HG03575 (cell line): ENCODE measurements around the gene USP44.
"Not testable (repeated sequence)": the region's sequence is repeated elsewhere in the genome, so short reads cannot be mapped to it uniquely, and the experiment has no call there.

Experiments used
- ATAC-seq: cut with Tn5 transposase; IDR thresholded peaks from one replicate; pipeline ENCODE4 v1.9.1; 2021; ENCODE audit not compliant: unreplicated experiment, insufficient number of reproducible peaks, low FRiP score; ENCODE audit errors: extremely low read depth

Gene USP44

DNA sequence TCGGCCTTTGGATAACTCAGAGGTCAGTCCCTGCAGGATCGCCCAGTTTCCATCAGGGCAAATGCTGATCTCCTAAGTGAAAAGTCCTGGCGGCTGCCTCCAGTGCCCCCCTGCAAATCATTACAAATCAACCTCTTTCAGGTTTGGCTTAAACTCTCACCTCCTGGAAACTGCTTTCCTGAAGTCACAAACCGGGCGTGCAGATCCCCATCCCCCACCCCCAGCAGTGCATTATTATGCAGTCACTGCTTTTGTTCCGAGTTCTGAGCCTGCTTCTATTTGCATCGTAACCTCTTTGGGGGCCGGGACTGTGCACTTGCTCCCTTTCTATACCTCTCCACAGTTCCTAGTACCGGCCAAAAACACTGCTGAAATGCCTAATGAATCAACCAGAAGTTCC, at the start of gene USP44:
TSS of gene USP44 (minus strand) at position 172 of the 400 bp plus-strand sequence. CDS start 17,220 bp downstream, outside the sequence.
- ATAC-seq = no peak

DNA sequence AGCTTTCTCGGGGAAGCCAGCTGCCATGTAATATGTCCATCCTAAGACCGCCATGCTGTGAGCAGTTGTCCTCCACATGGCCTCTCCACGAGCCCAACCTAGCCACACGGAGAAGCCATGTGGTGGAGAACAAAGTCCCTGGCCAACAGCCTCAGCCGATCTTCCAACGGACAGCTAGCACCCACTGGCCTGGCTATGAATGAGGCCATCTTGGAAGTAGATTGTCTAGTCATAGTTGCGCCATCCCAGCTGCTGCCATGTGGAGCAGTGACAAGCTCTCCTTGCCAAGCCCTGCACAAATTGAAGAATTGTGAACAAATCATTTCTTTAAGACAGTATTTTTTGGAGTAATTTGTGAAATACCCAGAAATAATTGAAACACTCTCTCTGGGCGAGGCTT, 49.3 kb upstream of the USP44 start:
- no peak for ATAC-seq

DNA sequence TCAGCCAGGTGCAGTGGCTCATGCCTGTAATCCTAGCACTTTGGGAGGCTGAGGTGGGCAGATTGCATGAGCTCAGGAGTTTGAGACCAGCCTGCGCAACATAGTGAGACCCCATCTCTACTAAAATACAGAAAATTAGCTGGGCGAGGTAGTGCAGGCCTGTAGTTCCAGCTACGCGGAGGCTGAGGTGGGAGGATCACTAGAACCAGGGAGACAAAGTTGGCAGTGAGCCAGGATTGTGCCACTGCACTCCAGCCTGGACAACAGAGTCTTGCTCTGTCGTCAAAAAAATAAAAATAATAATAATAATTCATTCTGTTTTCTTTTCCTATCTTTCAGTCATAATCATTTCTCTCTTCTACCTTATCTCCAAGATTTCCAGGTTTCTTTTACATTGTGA, 48.6 kb upstream of the USP44 start:
- no peak for ATAC-seq

DNA sequence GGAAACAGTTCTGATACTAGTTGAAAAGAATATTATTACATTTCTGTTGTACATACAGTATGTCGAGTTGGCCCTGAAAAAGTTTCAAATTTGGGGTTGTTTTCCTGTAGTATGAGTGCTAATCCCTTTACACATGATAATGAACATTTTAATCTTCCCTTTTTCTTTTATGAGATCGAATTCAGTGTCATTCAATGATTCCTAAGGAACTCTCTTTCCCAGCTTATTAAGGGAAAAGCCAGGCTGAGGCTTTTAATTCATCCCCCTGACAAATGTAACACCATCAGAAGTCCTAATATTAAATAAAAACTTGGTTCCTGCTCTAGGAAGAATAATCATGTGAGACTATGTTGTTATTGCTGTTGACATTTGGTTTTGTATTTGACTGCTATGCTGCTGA, 42.9 kb upstream of the USP44 start:
- ATAC-seq = no peak

DNA sequence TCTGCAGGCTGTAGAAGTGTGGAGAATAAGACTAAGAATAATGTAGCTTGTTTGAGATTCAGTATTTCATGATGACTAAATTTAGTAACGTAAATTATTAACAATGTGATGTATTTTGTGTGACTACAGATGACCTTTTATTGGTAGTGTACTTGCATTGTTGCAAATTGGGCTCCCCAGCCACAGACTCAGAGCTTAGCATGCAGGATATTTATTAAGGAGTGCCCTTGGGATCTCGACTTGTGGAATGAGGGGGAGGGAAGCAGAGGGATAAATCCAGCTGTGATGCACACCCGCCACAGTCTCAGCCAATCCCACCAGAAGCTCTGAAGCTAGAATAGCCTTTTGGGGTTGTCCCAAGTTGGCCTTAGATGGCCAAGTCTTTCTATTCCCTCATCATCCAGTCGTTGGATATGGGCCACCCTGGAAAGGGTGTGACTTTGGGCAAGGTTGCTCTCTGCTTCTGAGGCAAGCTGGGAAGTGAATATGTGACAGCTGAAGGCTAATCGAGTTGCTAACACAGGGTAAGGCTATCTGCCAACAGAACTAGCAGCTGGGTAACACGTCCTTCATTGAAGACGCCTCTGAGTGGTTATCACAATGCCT, 42.1 kb upstream of the USP44 start:
- no peak for ATAC-seq

DNA sequence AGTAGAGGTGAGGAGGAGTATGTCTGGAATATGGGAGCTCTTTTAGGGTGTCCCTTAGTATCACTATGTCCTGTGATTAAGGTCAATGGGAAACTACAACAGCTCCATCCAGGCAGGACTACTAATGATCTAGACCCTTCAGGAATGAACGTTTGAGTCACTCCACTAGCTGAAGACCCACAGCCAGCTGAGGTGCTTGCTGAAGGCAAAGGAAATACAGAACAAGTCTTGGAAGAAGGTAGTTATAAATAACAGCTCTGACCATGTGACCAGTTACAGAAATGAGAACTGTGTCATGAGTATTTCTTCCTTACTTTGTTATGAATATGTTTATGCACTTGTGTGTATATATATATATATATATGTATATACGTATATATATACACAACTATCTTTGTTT, 40.5 kb upstream of the USP44 start:
- ATAC-seq = no peak

DNA sequence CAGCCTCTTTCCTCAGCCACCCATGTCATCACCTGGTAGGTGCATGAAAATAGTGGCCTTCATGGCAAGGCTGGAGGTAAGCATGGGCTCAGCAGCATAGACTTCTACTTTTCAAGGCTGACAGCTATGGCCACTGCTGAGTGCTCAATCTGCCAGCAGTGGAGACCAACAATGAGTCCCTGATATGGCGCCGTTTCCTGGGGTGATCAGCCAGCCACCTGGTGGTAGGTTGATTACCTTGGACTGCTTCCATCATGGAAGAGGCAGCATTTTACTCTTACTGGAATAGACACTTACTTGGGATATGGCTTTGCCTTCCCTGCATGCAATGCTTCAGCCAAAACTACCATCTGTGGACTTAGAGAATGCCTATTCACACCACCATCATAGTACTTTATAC, 39.5 kb upstream of the USP44 start:
- no peak for ATAC-seq

DNA sequence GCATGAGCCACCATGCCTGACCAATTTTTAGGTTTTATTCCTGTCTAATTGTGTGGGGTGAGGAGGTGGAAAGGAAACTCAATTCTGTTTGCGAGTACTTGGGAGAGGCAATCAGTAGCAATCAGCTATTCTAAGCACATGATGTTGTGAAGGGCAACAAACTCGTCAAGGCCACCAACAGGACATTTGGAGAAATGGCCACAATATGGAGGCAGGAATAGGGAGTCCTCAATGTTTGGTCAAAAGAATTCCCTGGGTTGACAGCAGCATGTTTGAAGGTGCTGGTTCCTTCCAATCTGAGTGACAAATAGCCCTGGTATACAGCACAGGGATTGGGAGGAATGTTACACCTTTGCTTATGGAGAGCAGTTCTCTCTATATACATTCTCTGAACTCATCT, 32.7 kb upstream of the USP44 start:
- ATAC-seq = no peak

DNA sequence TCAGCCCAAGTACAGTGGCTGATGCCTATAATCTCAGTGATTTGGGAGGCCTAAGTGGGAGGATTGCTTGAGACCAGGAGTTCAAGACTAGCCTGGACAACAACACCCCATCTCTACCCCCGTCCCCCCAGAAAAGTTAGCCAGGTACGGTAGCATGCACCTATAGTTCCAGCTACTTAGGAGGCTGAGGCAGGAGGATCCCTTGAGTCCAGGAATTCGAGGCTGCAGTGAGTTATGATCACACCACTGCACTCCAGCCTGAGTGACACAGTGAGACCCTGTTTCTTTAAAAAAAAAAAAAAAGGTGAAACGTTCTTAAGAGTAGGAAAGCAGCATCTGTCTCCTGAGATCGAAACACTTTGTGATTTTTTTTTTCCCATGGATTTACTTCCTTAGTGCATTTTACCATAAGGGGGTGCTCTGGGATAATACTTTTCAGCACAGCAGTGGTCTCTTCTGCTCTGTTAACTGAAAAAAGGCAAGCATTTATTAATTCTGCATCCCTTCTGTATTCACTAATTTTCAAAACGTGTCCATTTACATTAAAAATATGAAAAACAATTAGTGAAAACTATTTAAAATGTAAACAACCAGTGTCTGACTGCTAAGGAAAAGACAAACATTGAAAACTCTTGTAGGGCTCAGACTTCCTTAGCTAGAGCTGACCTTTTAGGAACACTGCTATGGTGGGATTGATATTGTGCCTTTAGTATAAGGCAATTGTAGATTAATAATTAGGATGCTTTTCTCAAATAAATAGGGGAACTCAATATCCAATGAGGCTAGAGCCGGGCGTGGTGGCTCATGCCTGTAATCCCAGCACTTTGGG, 31.2 kb upstream of the USP44 start:
- no peak for ATAC-seq

DNA sequence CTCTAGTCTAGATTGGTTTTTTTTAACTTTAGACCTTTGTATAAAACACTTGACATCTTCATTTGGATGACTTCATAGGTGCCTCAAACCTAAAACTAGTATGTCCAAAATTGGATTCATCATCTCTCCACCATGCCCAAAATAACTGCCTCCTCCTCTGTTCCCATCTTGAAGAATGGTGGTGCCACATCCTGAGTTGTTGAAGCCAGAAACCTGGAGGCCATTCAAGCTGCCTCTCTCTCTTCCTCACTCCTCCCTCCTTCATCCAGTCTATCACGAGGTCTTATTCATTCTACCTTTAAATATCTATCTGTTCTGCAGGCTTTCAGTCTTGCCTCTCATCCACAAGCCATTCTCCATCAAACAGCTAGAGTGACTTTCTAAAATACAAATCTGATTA, 26.5 kb upstream of the USP44 start:
- ATAC-seq = no peak

DNA sequence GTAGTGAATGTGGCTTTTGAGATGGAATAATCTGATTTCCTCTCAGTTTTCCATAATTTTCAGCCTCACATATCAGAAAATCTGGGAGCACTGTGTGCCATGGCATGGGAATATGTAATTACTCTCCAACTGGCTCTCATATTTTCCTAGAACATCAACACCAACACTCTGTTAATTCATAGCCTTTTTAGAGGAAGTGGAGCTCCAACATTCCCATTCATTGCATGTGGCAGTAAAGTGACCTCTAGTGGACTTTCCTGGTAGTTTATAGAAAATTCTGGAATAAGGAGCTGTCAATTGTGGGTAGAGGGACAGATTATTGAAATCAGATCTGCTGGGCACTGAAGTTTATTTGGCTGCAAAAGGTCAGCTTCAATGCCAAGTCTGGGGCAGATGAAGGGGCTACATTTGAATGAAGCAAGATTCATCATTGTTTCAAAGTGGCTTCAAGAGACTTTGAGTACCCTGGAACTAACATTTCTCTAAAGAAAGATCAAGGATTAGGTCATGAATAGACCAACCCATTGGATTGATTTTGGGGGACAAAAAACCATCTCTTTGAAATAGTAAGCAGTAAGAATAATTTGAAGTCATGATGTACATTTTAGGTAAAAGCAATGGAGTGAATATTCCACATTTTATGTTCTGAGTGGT, 23.6 kb upstream of the USP44 start:
- no peak for ATAC-seq

DNA sequence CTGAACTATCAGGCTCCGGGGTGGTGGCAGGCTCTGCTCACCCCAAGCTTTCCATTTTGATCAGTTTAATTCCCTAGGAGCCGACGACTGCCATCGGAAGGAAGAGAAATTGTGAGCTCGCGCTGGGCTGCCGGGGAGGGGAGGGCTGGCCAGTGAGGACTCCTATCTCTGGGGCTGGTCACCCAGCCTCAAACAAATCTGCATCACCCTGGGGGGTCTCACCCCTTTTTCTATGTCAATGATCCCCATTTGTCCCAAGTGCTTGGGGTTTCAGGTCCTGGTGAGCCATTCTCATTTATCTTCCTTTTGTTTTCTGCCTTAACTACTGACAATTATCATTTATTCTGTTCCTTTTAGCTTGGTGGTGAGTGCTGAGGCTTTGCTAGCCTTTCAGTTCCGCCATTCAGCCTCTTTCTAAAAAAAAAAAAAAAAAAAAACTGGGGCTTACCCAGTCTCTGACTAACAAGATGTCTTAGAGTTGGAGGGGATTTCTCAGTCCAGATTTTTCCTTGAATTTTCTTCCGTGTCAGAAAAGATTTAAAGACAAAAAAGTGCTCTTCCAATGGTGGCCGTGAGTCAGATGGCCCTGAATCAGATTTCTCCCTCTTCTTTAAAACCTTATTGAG, 22.8 kb upstream of the USP44 start:
- no peak for ATAC-seq

DNA sequence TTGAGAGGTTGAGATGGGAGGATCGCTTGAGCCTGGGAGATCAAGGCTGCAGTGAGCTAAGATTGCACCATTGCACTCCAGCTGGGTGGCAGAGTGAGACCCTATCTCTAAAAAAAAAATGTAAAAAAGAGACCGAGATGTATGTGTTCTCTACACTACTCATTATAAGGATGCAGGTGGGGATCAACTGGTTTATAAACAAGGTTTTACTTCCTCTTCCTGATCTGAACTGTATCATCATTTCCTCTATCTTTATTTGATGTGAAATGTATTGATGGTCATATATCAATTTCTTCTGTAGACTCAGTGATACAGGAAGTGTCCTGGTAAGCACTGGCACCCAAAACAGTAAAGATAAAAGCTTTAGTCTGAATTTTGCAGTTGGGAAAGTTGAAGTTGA, 20.1 kb upstream of the USP44 start:
- ATAC-seq = no peak

DNA sequence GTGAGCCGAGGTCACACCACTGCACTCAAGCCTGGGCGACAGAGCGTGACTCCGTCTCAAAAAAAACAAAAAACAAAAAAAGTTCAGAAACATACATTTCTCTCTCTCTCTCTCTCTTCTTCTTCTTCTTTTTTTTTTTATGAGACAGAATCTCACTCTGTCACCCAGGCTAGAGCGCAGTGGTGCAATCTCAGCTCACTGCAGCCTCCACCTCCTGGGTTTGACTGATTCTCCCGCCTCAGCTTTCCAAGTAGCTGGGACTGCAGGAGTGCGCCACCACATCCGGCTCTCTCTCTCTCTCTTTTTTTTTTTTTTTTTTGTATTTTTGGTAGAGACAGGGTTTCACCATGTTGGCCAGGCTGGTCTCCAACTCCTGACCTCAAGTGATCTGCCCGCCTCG, 16.8 kb upstream of the USP44 start:
- not testable (repeated sequence) for ATAC-seq

DNA sequence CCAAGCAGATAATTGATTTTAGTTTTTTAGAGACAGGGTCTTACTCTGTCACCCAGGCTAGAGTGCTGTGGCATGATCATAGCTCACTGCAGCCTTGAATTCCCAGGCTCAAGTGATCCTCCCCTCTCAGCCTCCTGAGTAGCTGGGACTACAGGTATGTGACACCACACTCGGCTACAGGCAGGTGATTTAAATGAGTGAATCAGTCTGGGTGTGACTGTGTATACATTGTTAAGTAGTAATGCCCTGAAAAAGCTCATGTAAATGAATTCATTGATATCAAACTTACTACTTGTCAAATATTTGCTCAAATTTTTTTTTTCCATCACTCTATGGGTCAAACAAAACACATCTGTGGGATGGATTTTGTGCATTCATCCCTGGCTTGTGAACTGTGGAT, 6.3 kb upstream of the USP44 start:
- ATAC-seq = no peak

DNA sequence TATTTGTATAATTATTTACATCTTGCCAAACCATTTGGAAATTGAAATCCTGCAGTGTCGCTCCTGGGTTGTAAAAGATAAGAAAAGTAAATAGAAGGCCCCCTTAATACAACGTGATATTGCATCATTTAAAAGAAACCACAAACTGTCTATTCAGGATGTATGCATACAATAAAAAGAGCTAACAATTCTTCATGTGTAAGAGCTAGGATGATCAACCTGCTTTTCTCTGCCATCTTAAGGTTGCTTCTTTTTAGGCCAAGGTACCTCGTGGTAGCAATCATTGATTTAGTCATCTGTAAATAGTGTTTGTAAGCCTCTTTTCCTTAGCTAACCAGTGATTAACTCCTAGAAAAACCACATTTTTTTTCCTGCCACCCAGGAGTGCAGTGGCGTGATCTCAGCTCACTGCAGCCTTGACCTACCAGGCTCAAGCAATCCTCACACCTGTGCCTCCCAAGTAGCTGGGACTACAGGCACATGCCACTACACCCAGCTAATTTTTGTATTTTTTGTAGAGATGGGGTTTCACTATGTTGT, 3.3 kb upstream of the USP44 start:
- no peak for ATAC-seq

DNA sequence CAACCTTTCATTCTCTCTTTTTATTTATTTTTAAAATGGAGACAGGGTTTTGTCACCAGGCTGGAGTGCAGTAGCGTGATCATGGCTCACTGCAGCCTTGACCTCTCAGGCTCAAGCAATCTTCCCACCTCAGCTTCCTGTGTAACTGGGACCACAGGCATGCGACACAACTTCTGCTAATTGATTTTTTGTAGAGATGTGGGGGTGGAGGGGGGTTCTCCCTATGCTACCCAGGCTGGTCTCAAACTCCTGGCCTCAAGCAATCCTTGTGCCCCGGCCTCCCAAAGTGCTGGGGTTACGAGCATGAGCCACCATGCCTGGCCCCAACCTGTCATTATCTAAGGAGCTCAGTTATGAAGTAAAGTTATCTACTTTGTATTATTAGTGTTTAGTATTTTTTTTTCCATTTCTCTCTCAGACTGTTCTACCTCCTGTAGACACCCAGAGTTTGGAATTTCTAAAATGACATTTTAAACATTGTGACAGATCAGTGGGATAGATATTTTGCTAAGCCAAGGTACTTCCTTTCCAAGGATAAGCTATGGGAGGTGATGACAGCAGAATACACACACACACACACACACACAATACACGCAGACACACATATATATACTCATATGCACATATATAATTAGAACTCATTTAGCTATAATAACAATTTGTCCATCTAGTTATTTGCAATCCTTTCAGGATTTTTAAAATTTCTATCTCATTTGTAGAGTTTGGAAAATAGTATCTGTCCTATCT, 2.1 kb upstream of the USP44 start:
- no peak for ATAC-seq

DNA sequence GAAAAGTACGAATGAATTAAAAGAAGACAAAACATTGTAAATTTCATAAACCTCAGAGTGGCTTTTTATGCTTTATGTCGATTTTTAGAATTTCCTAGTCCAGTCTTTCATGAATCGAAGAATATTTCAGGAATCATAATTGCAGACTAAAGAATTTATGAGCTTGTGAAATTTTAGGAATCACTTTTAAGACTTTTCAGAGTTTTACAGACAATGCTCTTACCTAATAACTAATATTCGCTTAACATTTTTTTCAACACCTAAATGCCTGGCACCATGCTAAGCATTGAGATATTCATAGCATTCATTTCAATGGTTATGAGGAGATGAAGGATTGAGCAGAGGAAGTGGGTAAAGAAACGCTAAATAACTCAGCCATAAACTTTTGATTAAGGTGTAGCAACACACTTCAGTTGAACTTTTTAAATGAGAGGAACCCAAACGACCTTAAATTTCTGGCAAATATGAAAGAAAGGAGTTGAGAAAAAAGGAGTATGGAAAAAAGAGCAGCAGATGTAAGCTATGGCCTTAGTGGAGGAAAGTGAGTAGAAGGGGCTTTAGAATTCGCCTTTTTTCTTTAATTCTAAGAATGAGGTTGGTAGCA, 739 bp upstream of the USP44 start:
- ATAC-seq = no peak
